Gastroesophageal sphincter (tissue), 4 donors: ENCODE data around the gene SLC39A6. TPM values are rescaled to one million over a fixed set of nuclear protein-coding genes. Genes with fewer than 3 reads are reported as not detected.

ENCODE experiments used
- ATAC-seq: fragments of 150-250 bp; one replicate; pipeline ENCODE4 v1.9.1; 2016; ENCODE audit warnings: mild to moderate bottlenecking, moderate library complexity
- H3K27ac ChIP-seq, 4 donors: fragments of 200-600 bp; sonication (generic) in 3 of 4; 1 replicate in 3 of 4; 2 replicates in 1 of 4; pipeline ENCODE4 v1.5.1; 2016 to 2019
- H3K27me3 ChIP-seq: fragments of 200-600 bp; sonication (generic); one replicate; pipeline ENCODE4 v1.5.1; 2019
- H3K36me3 ChIP-seq, 2 donors: fragments of 200-600 bp; sonication (generic); one replicate each; pipeline ENCODE4 v1.5.1; 2019; ENCODE audit warnings: control low read depth in 1 of 2
- H3K4me1 ChIP-seq, 3 donors: fragments of 200-600 bp; sonication (generic); 1 replicate in 2 of 3; 2 replicates in 1 of 3; pipeline ENCODE4 v1.5.1; 2016 to 2019; ENCODE audit warnings: control low read depth in 2 of 3
- H3K4me3 ChIP-seq, 2 donors: fragments of 200-600 bp; sonication (generic); one replicate each; pipeline ENCODE4 v1.5.1; 2019; ENCODE audit warnings: mild to moderate bottlenecking in 1 of 2, moderate library complexity in 1 of 2
- H3K9me3 ChIP-seq, 3 donors: fragments of 200-600 bp; sonication (generic); one replicate each; pipeline ENCODE4 v1.5.1; 2017 to 2019; ENCODE audit warnings: control low read depth in 2 of 3
- CTCF ChIP-seq, 4 experiments: fragments of 200-600 bp in 2 of 4; fragments of 450-650 bp in 2 of 4; sonication (generic) in 1 of 4; IDR thresholded peaks; one replicate each; pipeline ENCODE4 v1.5.1; 2017 to 2019; ENCODE audit warnings: antibody characterized with exemption in 4 of 4, mild to moderate bottlenecking in 2 of 4, moderate library complexity in 2 of 4
- EP300 ChIP-seq: sonication (generic); formaldehyde crosslinking; IDR thresholded peaks from one replicate; pipeline ENCODE4 v1.6.1; 2017; ENCODE audit warnings: antibody characterized with exemption, mild to moderate bottlenecking
- POLR2A ChIP-seq, 2 donors: fragments of 450-650 bp; IDR thresholded peaks; one replicate each; pipeline ENCODE4 v1.6.1; 2017; ENCODE audit warnings: antibody characterized with exemption in 2 of 2, mild to moderate bottlenecking in 2 of 2, moderate library complexity in 1 of 2
- POLR2AphosphoS5 ChIP-seq: sonication (generic); formaldehyde crosslinking; IDR thresholded peaks from one replicate; pipeline ENCODE4 v1.6.1; 2017; ENCODE audit warnings: antibody characterized with exemption
- WGBS, 2 donors: methylation state at CpG; one replicate each; pipeline ENCODE4 v1.1.5; 2018; ENCODE audit warnings: low coverage in 1 of 2; 5-methylcytosine and 5-hydroxymethylcytosine counted together
- total RNA-seq, 4 donors: library from RNA; depleted of rRNA; stranded (reverse); fragments of >200 nt; gene quantifications; one replicate each; pipeline ENCODE4 v1.1.0, GENCODE V29; 2016

The SLC39A6 gene
- total RNA-seq, 4 donors from 2014 or later: 24.1 to 49.2 (median 36.5) TPM

GRCh38 chr18:36108196-36108595 lies 20.9 kb downstream of the SLC39A6 start:
- Histone ChIP-seq H3K4me1 (no peaks in the 10 kb centered on the region), H3K4me3 (no peak overlapping the region), H3K9me3 (no peaks in the 10 kb centered on the region), H3K36me3 (peaks cover 0 to 49% of the 10 kb centered on the region in 2 donors), H3K27ac (no peak overlapping the region), H3K27me3 (no peaks in the 10 kb centered on the region)
- WGBS, 2 donors: 41 to 50% methylated on average over 2 of the region's 2 CpGs
- TF ChIP-seq POLR2A (IDR thresholded peaks at IDR 0.05) (no peak), POLR2AphosphoS5 (no peak), EP300 (no peak), CTCF (IDR thresholded peaks at IDR 0.05) (no peak)
- no peak for ATAC-seq

- Histone ChIP-seq H3K36me3 (peaks cover 0 to 42% of the 10 kb centered on the region in 2 donors), H3K9me3 (peaks cover 0 to 2% (median 0%) of the 10 kb centered on the region in 3 donors), H3K27me3 (peaks cover under 1% of the 10 kb centered on the region), H3K27ac (no peak overlapping the region), H3K4me3 (no peak overlapping the region), H3K4me1 (no peaks in the 10 kb centered on the region)
- TF ChIP-seq POLR2AphosphoS5 (no peak), EP300 (no peak), CTCF (IDR thresholded peaks at IDR 0.05) (no peak), POLR2A (IDR thresholded peaks at IDR 0.05) (no peak)
- no peak for ATAC-seq
These were observed 21.7 kb downstream of the SLC39A6 start for GRCh38 chr18:36107477-36107876.

GRCh38 chr18:36104749-36105148 lies 24.4 kb downstream of the SLC39A6 start:
- WGBS, 2 donors: 80 to 100% methylated on average over 2 of the region's 2 CpGs
- Histone ChIP-seq H3K27ac (no peak overlapping the region), H3K4me3 (no peak overlapping the region), H3K4me1 (no peaks in the 10 kb centered on the region), H3K27me3 (peaks cover 10% of the 10 kb centered on the region), H3K36me3 (peaks cover 0 to 14% of the 10 kb centered on the region in 2 donors), H3K9me3 (peaks cover 0 to 10% (median 0%) of the 10 kb centered on the region in 3 donors)
- ATAC-seq: no peak
- no peak for TF ChIP-seq EP300

GRCh38 chr18:36101943-36102342 lies 27.2 kb downstream of the SLC39A6 start:
- H3K9me3 ChIP-seq: peaks cover 0 to 10% (median 0%) of the 10 kb centered on the region in 3 donors
- TF ChIP-seq EP300 (no peak), POLR2A (IDR thresholded peaks at IDR 0.05) (no peak), CTCF (IDR thresholded peaks at IDR 0.05) (no peak), POLR2AphosphoS5 (no peak)
- peaks cover 10% of the 10 kb centered on the region for H3K27me3 ChIP-seq
- no peak for ATAC-seq
- no peaks in the 10 kb centered on the region for H3K36me3 ChIP-seq
- no peak overlapping the region for H3K4me3 ChIP-seq
- WGBS, 2 donors: 87 to 100% methylated on average over 3 to 5 of the region's 7 CpGs
- no peak overlapping the region for H3K27ac ChIP-seq
- H3K4me1 ChIP-seq: no peaks in the 10 kb centered on the region

GRCh38 chr18:36099311-36099710 lies 29.8 kb downstream of the SLC39A6 start:
- Histone ChIP-seq H3K9me3 (peaks cover 0 to 10% (median 0%) of the 10 kb centered on the region in 3 donors), H3K36me3 (no peaks in the 10 kb centered on the region), H3K27ac (no peak overlapping the region), H3K4me3 (no peak overlapping the region), H3K4me1 (no peaks in the 10 kb centered on the region), H3K27me3 (peaks cover 10% of the 10 kb centered on the region)
- TF ChIP-seq POLR2A (IDR thresholded peaks at IDR 0.05) (no peak), EP300 (no peak), CTCF (IDR thresholded peaks at IDR 0.05) (no peak), POLR2AphosphoS5 (no peak)
- ATAC-seq: no peak
